GM18520 (cell line): ENCODE results near the gene TP53TG3F.
"Not testable (repeated sequence)": the region's sequence is repeated elsewhere in the genome, so short reads cannot be mapped to it uniquely, and the experiment has no call there.

Experiments used
- ATAC-seq: cut with Tn5 transposase; IDR thresholded peaks from one replicate; pipeline ENCODE4 v1.9.1; 2021; ENCODE audit not compliant: unreplicated experiment

The TP53TG3F gene, protein sequence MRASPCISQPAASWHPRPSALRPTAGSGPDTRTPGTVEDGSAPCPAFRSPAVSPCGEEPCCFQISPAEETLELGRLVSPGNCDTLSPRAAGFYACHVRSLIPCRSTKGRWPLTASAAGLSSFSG

DNA sequence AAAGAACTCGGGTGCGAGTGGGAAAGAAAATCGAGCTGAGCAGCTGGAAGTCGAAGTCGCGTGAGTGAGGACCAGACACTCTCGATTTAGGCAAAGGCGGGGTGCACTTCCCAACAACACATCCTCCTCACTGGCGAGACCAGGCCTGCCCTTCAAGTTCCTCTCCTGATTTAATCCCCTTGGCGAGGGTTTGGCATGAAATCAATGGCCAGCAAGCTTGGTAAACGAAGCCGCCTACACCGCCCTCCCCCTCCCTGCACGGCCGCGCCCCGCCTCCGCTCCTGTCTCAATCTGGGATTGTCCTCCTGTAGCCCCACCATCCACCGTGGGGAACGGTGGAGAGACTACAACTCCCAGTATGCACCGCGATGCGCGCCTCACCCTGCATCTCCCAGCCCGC is at the start of gene TP53TG3F:
Gene TP53TG3F, plus strand, starts transcription at position 301 of the 400 bp plus-strand sequence. Its CDS starts 68 bp downstream, at position 369.
- not testable (repeated sequence) for ATAC-seq

DNA sequence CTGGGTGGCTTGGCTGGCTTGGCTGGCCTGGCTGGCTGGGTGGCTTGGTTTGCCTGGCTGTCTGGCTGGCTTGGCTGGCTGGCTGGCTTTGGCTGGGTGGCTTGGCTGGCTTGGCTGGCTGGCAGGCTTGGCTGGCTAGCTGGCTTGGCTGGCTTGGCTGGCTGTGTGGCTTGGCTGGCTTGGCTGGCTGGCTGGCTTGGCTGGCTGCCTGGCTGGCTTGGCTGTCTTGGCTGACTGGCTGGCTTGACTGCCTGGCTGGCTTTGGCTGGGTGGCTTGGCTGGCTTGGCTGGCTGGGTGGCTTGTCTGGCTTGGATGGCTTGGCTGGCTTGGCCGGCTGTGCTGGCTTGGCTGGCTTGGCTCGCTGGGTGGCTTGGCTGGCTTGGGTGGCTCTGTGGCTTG is 32.2 kb downstream of the TP53TG3F start:
- not testable (repeated sequence) for ATAC-seq

DNA sequence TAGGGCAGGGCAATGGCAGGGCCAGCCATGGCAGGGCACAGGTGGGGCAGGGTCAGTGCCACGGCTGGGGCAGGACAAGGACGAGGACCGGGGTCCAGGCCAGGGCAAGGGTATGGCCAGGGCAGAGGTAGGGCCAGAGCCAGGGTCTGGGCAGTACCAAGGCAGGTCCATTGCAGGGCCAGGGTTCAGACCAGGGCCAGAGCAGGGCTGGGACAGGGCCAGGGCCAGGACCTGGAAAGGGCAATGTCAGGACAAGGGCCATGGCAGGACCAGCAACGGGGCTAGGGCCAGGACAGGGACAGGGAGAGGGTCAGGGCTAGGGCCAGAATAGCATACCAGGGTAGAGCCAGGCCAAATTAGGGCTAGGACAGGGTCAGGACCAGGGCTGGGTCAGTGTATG is 47.8 kb downstream of the TP53TG3F start:
- not testable (repeated sequence) for ATAC-seq

DNA sequence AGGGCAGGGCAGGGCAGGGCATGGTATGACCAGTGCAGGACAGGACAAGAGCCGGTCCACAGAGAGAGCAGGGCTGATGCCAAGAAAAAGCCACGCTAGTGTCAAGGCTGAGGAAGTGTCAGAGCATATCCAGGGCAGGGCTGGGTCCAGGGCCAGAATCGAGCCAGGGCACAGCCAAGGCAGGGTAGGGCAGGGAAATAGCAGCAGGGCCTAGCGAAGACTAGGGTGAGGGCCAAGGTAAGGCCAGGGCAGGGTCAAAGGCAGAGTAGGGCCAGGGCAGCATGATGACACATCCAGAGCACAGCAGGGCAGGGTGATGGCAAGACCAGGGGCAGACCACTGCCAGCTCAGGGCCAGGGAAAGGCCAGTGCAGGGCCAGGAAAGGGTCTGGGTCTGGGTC is 49.7 kb downstream of the TP53TG3F start:
- ATAC-seq = not testable (repeated sequence)

DNA sequence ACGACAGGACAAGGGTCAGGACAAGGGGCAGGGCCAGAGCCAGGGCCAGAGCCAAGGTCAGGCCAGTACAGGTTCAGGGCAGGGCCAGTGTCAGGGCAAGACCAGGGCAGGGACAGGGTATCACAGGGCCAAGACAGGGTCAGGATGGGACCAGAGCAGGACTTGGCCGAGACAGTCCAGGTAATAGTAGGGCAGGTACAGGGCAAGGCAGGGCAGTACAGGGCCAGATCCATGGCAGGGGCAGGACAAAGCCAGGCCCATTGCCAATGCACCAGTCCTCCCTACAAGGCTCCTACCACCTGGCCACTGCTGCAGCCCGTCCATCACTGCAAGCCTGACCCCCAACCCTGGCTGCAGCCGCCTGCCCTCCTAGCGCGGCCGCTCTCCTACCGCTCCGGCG is 50.5 kb downstream of the TP53TG3F start:
- not testable (repeated sequence) for ATAC-seq
